Uterus (tissue), 4 donors: Measurements from ENCODE around the gene CTCF. TPM values are rescaled to one million over a fixed set of nuclear protein-coding genes. Genes with fewer than 3 reads are reported as not detected.

Source experiments
- DNase-seq, 2 donors: peaks; one replicate each; pipeline ENCODE4 v3.0.0-alpha.2; 2019 to 2020
- H3K27ac ChIP-seq, 2 donors: fragments of 200-600 bp; sonication (generic); 1 replicate in 1 of 2; 2 replicates in 1 of 2; pipeline ENCODE4 v1.5.1; 2016 to 2018
- H3K27me3 ChIP-seq, 2 donors: fragments of 200-600 bp; sonication (generic); one replicate each; pipeline ENCODE4 v1.5.1; 2018 to 2019; ENCODE audit warnings: control low read depth in 1 of 2
- H3K36me3 ChIP-seq, 2 donors: fragments of 200-600 bp; sonication (generic); one replicate each; pipeline ENCODE4 v1.5.1; 2019; ENCODE audit warnings: control low read depth in 1 of 2
- H3K4me1 ChIP-seq, 2 donors: fragments of 200-600 bp; sonication (generic); one replicate each; pipeline ENCODE4 v1.5.1; 2018 to 2019; ENCODE audit warnings: control low read depth in 1 of 2
- H3K4me3 ChIP-seq, 2 donors: fragments of 200-600 bp; sonication (generic); 1 replicate in 1 of 2; 2 replicates in 1 of 2; pipeline ENCODE4 v1.5.1; 2018 to 2019; ENCODE audit warnings: mild to moderate bottlenecking in 1 of 2
- H3K9me3 ChIP-seq, 2 donors: fragments of 200-600 bp; sonication (generic); one replicate each; pipeline ENCODE4 v1.5.1; 2019; ENCODE audit warnings: control low read depth in 1 of 2
- POLR2A ChIP-seq, 2 donors: fragments of 450-650 bp; IDR thresholded peaks; one replicate each; pipeline ENCODE4 v1.6.1; 2016; ENCODE audit warnings: antibody characterized with exemption in 2 of 2, mild to moderate bottlenecking in 1 of 2, moderate library complexity in 1 of 2
- intact Hi-C: fragments of 100-400 bp; cut with DNase I; formaldehyde crosslinking; loops from one replicate; pipeline ENCODE4 v1.15.1; 2023; ENCODE audit warnings: low total_unique reads
- small RNA-seq: library from RNA; depleted of rRNA; stranded (forward); fragments of <200 nt; gene quantifications from one replicate; pipeline ENCODE3, GENCODE V24; 2016
- total RNA-seq, 4 donors: library from RNA; depleted of rRNA in 3 of 4; stranded (reverse); fragments of >200 nt in 3 of 4; gene quantifications; one replicate each; pipeline versions ENCODE4 v1.1.0 to v1.2.4, GENCODE V29; 2014 to 2023
- TF ChIP-seq, protein P1 (sequence below), 4 experiments: fragments of 200-600 bp in 2 of 4; fragments of 450-650 bp in 2 of 4; sonication (generic) in 2 of 4; IDR thresholded peaks; one replicate each; pipeline ENCODE4 v1.5.1; 2016 to 2019; ENCODE audit warnings: antibody characterized with exemption in 4 of 4, mild to moderate bottlenecking in 2 of 4, moderate library complexity in 1 of 4
- donor health status: DM: yes; HTN: yes; CAD: no.

CTCF gene
- total RNA-seq, 4 donors from 2014 or later: 24.8 to 54.1 (median 43.7) TPM

DNA sequence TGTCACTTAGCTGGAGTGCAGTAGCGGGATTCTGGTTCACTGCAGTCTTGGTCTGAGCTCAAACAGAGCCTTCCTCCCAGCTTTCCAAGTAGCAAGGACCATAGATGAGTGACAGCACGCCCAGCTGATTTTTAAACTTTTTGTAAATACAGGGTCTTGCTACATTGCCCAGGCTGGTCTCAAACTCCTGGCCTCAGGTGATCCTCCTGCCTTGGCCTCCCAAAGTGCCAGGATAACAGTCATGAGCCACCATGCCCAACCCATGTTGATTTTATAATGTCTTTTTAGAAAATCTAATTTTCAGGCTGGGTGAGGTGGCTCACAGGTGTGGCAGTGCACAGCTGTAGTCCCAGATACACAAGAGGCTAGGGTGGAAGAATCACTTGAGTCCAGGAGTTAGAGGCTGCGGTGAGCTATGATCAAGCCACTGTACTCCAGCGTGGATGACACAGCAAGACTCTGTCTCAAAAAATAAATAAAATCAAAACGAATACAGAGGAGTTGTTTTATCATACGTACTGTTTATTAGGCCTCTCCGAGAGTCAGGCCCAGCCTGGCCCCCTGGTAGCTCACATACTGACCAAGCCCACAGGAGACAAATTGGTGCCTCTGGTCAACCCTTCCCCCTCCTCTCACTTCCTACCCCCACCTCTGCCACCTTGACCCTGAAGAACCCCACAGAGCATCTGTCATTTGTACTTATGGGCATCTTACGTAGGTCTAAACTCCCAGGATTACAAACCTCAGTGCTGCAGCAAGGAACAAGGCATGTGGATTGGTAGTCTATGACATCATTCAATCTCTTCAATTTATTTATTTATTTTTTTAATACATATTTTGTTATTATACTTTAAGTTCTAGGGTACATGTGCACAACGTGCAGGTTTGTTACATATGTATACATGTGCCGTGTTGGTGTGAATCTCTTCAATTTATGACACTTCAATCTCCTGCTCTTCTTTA lies 117.9 kb downstream of the CTCF start:
- no peak for DNase-seq
- Histone ChIP-seq H3K27me3 (no peaks in the 10 kb centered on the region), H3K4me3 (no peak overlapping the region), H3K4me1 (no peaks in the 10 kb centered on the region), H3K9me3 (no peaks in the 10 kb centered on the region), H3K36me3 (no peaks in the 10 kb centered on the region), H3K27ac (no peak overlapping the region)
- intact Hi-C loops: no loop called here
- TF ChIP-seq, protein P1, sequence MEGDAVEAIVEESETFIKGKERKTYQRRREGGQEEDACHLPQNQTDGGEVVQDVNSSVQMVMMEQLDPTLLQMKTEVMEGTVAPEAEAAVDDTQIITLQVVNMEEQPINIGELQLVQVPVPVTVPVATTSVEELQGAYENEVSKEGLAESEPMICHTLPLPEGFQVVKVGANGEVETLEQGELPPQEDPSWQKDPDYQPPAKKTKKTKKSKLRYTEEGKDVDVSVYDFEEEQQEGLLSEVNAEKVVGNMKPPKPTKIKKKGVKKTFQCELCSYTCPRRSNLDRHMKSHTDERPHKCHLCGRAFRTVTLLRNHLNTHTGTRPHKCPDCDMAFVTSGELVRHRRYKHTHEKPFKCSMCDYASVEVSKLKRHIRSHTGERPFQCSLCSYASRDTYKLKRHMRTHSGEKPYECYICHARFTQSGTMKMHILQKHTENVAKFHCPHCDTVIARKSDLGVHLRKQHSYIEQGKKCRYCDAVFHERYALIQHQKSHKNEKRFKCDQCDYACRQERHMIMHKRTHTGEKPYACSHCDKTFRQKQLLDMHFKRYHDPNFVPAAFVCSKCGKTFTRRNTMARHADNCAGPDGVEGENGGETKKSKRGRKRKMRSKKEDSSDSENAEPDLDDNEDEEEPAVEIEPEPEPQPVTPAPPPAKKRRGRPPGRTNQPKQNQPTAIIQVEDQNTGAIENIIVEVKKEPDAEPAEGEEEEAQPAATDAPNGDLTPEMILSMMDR (IDR thresholded peaks at IDR 0.05): no peak
- no peak for TF ChIP-seq POLR2A (IDR thresholded peaks at IDR 0.05)

DNA sequence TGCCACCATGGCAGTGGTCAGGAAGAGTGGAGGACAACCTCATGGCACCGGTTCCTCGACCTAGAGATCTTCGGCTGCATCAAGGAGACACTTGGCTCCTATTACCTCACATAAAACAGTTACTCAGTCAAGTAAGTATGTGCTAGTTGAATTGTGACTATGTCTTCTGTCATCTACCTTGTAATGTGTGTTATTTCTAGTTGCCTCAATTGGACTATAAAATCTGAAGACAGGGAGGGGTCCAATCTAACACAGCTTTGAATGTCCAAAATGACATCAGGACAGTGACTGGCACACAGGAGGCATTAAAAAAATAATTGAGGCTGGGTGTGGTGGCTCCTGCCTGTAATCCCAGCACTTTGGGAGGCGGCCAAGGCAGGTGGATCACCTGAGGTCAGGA lies 121.4 kb downstream of the CTCF start:
- H3K27me3 ChIP-seq: no peaks in the 10 kb centered on the region
- no peaks in the 10 kb centered on the region for H3K4me1 ChIP-seq
- no peaks in the 10 kb centered on the region for H3K36me3 ChIP-seq

DNA sequence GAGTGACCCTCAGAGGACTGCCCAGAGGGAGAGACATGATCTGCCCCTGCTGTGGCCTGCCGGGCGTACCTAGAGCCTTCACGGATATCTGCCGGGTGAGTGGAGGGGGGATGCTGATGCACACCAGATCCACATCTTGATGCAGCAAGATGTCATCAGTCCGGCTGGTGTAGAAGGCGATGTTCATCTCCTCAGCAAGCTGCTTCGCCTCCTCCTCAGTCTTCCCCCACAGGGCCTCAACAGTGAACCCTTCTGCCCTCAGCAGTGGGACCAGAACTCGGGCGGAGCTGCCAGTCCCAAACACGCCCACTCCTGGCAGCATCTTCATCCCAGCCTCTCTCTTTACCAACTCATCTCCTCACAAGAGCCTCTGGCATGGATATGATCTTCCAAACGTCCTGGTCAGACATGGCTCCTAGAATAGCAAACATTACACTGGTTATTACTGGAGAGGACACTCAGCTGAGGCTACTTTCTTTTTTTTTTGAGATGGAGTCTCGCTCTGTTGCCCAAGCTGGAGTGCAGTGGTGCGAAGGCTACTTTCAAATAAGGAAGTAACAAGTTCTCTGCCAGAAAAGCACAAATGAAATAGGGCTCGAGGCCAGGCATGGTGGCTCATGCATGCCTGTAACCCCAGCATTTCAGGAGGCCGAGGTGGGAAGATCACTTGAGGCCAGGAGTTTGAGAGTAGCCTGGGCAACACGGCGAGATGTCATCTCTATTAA lies 123.2 kb downstream of the CTCF start:
- Histone ChIP-seq H3K36me3 (no peaks in the 10 kb centered on the region), H3K27ac (peak overlapping the region in 1 of 2 donors; percentile 42), H3K4me3 (no peak overlapping the region), H3K4me1 (no peaks in the 10 kb centered on the region), H3K27me3 (no peaks in the 10 kb centered on the region), H3K9me3 (no peaks in the 10 kb centered on the region)
- no peak for DNase-seq
- TF ChIP-seq, protein P1 (IDR thresholded peaks at IDR 0.05): no peak
- no peak for TF ChIP-seq POLR2A (IDR thresholded peaks at IDR 0.05)
- intact Hi-C loops: no loop called here

More for the DNA sequence above, 121.4 kb downstream of the CTCF start:
- no peak overlapping the region for H3K4me3 ChIP-seq
- no peak overlapping the region for H3K27ac ChIP-seq
- TF ChIP-seq, protein P1 (IDR thresholded peaks at IDR 0.05): no peak
- TF ChIP-seq POLR2A (IDR thresholded peaks at IDR 0.05): no peak
- intact Hi-C loops: no loop called here
- DNase-seq: no peak
- no peaks in the 10 kb centered on the region for H3K9me3 ChIP-seq

Small RNAs within 50 kb of the gene (small RNA-seq; reads per million reads assigned to genes)
- not detected for gene AC027682.3

Other genes with a start within 250 kb of the CTCF start
- gene KCTD19, start 235.8 kb upstream of the CTCF start, total RNA-seq: 1 to 10 TPM in 1 of 4 donors, under 1 TPM in 2, not detected in 1; 0.51 to 1.0 (median 0.55) TPM
- 1 to 10 TPM in 1 of 4 donors, under 1 TPM in 1, not detected in 2; 0.46 to 2.8 TPM for gene LRRC36, start 235.7 kb upstream of the CTCF start, total RNA-seq
- gene TPPP3, start 169.0 kb upstream of the CTCF start, total RNA-seq: 10 to 100 TPM; 13.4 to 26.6 (median 16.2) TPM
- gene ZDHHC1, start 146.0 kb upstream of the CTCF start, total RNA-seq: 10 to 100 TPM; 14.7 to 30.6 (median 25.6) TPM
- gene HSD11B2, start 131.4 kb upstream of the CTCF start, total RNA-seq: 10 to 100 TPM in 2 of 4 donors, 1 to 10 TPM in 2; 1.2 to 82.1 (median 9.7) TPM
- 100 to 1,000 TPM in 2 of 4 donors, 10 to 100 TPM in 2; 67.4 to 243 (median 100) TPM for gene ATP6V0D1, start 81.4 kb upstream of the CTCF start, total RNA-seq
- not detected for gene AGRP, start 79.0 kb upstream of the CTCF start, total RNA-seq
- 100 to 1,000 TPM in 1 of 4 donors, 10 to 100 TPM in 3; 48.2 to 137 (median 57.4) TPM for gene RIPOR1, start 33.7 kb upstream of the CTCF start, total RNA-seq
- gene CARMIL2, start 82.6 kb downstream of the CTCF start, total RNA-seq: 1 to 10 TPM in 1 of 4 donors, under 1 TPM in 2, not detected in 1; 0.41 to 1.2 (median 0.51) TPM
- gene ACD, start 97.7 kb downstream of the CTCF start, total RNA-seq: 10 to 100 TPM; 17.8 to 33.4 (median 29.8) TPM
- gene PARD6A, start 98.4 kb downstream of the CTCF start, total RNA-seq: 10 to 100 TPM in 1 of 4 donors, 1 to 10 TPM in 2, not detected in 1; 1.6 to 32.9 (median 7.9) TPM
- gene ENKD1, start 104.2 kb downstream of the CTCF start, total RNA-seq: 10 to 100 TPM in 3 of 4 donors, 1 to 10 TPM in 1; 4.1 to 22.4 (median 13.7) TPM
- gene C16orf86, start 104.3 kb downstream of the CTCF start, total RNA-seq: 1 to 10 TPM in 3 of 4 donors, not detected in 1; 5.3 to 8.6 (median 6.9) TPM
- gene GFOD2, start 156.8 kb downstream of the CTCF start, total RNA-seq: 10 to 100 TPM; 11.0 to 28.5 (median 26.3) TPM
- gene RANBP10, start 244.0 kb downstream of the CTCF start, total RNA-seq: 10 to 100 TPM in 1 of 4 donors, 1 to 10 TPM in 3; 4.9 to 22.7 (median 8.5) TPM
- 1 to 10 TPM; 2.7 to 4.9 (median 3.6) TPM for gene TSNAXIP1, start 244.4 kb downstream of the CTCF start, total RNA-seq